ENCODE data around the gene FGF16. TPM values are rescaled to one million over a fixed set of nuclear protein-coding genes. Genes with fewer than 3 reads are reported as not detected.
A peak's percentile ranks its signal among the peaks of the same experiment; 100 is the strongest.

Gene FGF16
- total RNA-seq, 4 donors from 2014 or later = not detected

GRCh38 chrX:77446029-77446585 is 1.1 kb upstream of the FGF16 start:
- H3K27me3 ChIP-seq = no peaks in the 10 kb centered on the region
- intact Hi-C loops (cut with DNase I; ENCODE audit: low total_unique reads) = no loop called here
- H3K4me3 ChIP-seq = peak overlapping the region in 3 of 4 donors; percentile 13 to 35 (median 22)
- TF ChIP-seq POLR2A (IDR thresholded peaks at IDR 0.05) = no peak
- no peak for TF ChIP-seq POLR2AphosphoS5 (IDR thresholded peaks at IDR 0.05)
- TF ChIP-seq CTCF (IDR thresholded peaks at IDR 0.05) = no peak
- TF ChIP-seq EP300 (IDR thresholded peaks at IDR 0.05; ENCODE audit: low read depth) = no peak
- peaks cover 0 to 5% (median 0%) of the 10 kb centered on the region in 4 donors for H3K4me1 ChIP-seq
- peak; percentile 10 for DNase-seq
- in situ Hi-C loops (cut with MboI; ENCODE audit: low pct_ligation_motif_present in 1 of 4, low pct_unique_long_range_greater_than_20kb in 1 of 4, low sequenced_read_pairs in 3 of 4) = no loop called here
- 43% methylated on average over 27 of the region's 27 CpGs; no CpG with 5 or more reads in 1 of the 2 donors for WGBS, 2 donors (ENCODE audit: low coverage in 1 of 2)
- no peaks in the 10 kb centered on the region for H3K9me3 ChIP-seq
- no peaks in the 10 kb centered on the region for H3K36me3 ChIP-seq
- no peak overlapping the region for H3K27ac ChIP-seq

- H3K27ac ChIP-seq = no peak overlapping the region
- H3K4me1 ChIP-seq = peaks cover 0 to 5% (median 0%) of the 10 kb centered on the region in 4 donors
- TF ChIP-seq EP300 (IDR thresholded peaks at IDR 0.05; ENCODE audit: low read depth) = no peak
- TF ChIP-seq POLR2A (IDR thresholded peaks at IDR 0.05) = no peak
- TF ChIP-seq CTCF (IDR thresholded peaks at IDR 0.05) = no peak
- TF ChIP-seq POLR2AphosphoS5 (IDR thresholded peaks at IDR 0.05) = no peak
- DNase-seq = no peak
- in situ Hi-C loops (cut with MboI; ENCODE audit: low pct_ligation_motif_present in 1 of 4, low pct_unique_long_range_greater_than_20kb in 1 of 4, low sequenced_read_pairs in 3 of 4) = no loop called here
- intact Hi-C loops (cut with DNase I; ENCODE audit: low total_unique reads) = no loop called here
- 69% methylated on average over 71 of the region's 73 CpGs; no CpG with 5 or more reads in 1 of the 2 donors for WGBS, 2 donors (ENCODE audit: low coverage in 1 of 2)
- H3K36me3 ChIP-seq = no peaks in the 10 kb centered on the region
- no peaks in the 10 kb centered on the region for H3K27me3 ChIP-seq
- no peaks in the 10 kb centered on the region for H3K9me3 ChIP-seq
- H3K4me3 ChIP-seq = peak overlapping the region in 1 of 4 donors; percentile 35
Measured at GRCh38 chrX:77447653-77448569, 722 bp downstream of the FGF16 start.

- no peak overlapping the region for H3K4me3 ChIP-seq
- H3K27me3 ChIP-seq = no peaks in the 10 kb centered on the region
- H3K36me3 ChIP-seq = no peaks in the 10 kb centered on the region
- no peak overlapping the region for H3K27ac ChIP-seq
- TF ChIP-seq EP300 (IDR thresholded peaks at IDR 0.05; ENCODE audit: low read depth) (no peak), POLR2AphosphoS5 (IDR thresholded peaks at IDR 0.05) (no peak), CTCF (IDR thresholded peaks at IDR 0.05) (no peak), POLR2A (IDR thresholded peaks at IDR 0.05) (no peak)
- DNase-seq = no peak
- intact Hi-C loops (cut with DNase I; ENCODE audit: low total_unique reads) = no loop called here
- H3K9me3 ChIP-seq = no peaks in the 10 kb centered on the region
- in situ Hi-C loops (cut with MboI; ENCODE audit: low pct_ligation_motif_present in 1 of 4, low pct_unique_long_range_greater_than_20kb in 1 of 4, low sequenced_read_pairs in 3 of 4) = no loop called here
- peaks cover 0 to 5% (median 0%) of the 10 kb centered on the region in 4 donors for H3K4me1 ChIP-seq
- 79% methylated on average over 3 of the region's 3 CpGs; no CpG with 5 or more reads in 1 of the 2 donors for WGBS, 2 donors (ENCODE audit: low coverage in 1 of 2)
Measured at GRCh38 chrX:77450415-77450814, 3.2 kb downstream of the FGF16 start.

- no peak for DNase-seq
- H3K4me3 ChIP-seq = no peak overlapping the region
- peaks cover 0 to 5% (median 0%) of the 10 kb centered on the region in 4 donors for H3K4me1 ChIP-seq
- in situ Hi-C loops (cut with MboI; ENCODE audit: low pct_ligation_motif_present in 1 of 4, low pct_unique_long_range_greater_than_20kb in 1 of 4, low sequenced_read_pairs in 3 of 4) (no loop called here), intact Hi-C loops (cut with DNase I; ENCODE audit: low total_unique reads) (no loop called here)
- no peaks in the 10 kb centered on the region for H3K36me3 ChIP-seq
- H3K9me3 ChIP-seq = no peaks in the 10 kb centered on the region
- H3K27ac ChIP-seq = no peak overlapping the region
- TF ChIP-seq CTCF (IDR thresholded peaks at IDR 0.05) (no peak), POLR2A (IDR thresholded peaks at IDR 0.05) (no peak), EP300 (IDR thresholded peaks at IDR 0.05; ENCODE audit: low read depth) (no peak)
- no peaks in the 10 kb centered on the region for H3K27me3 ChIP-seq
- 47% methylated on average over 1 of the region's 1 CpG; no CpG with 5 or more reads in 1 of the 2 donors for WGBS, 2 donors (ENCODE audit: low coverage in 1 of 2)
Measured at GRCh38 chrX:77450996-77451395, 3.8 kb downstream of the FGF16 start.

Data from transverse colon (tissue), 4 donors.